BLaER1 treated with 17β-estradiol and CSF1 and Interleukin-3, amounts not matched to agents 10 nM and 100 nM (cell line): Measurements from ENCODE around the gene FAM193A.

ENCODE experiments used
- H3K27ac ChIP-seq, 11 experiments: shearing (Covaris generic); formaldehyde crosslinking; 2 replicates each; pipeline ENCODE4 v1.8.1; 2022
- H3K27me3 ChIP-seq, 11 experiments: shearing (Covaris generic); formaldehyde crosslinking; 2 replicates each; pipeline ENCODE4 v1.8.1; 2022
- H3K36me3 ChIP-seq, 11 experiments: shearing (Covaris generic); formaldehyde crosslinking; 2 replicates each; pipeline ENCODE4 v1.8.1; 2022
- H3K4me1 ChIP-seq, 10 experiments: shearing (Covaris generic); formaldehyde crosslinking; 2 replicates each; pipeline ENCODE4 v1.8.1; 2022
- H3K4me2 ChIP-seq, 11 experiments: shearing (Covaris generic); formaldehyde crosslinking; 2 replicates each; pipeline ENCODE4 v1.8.1; 2022
- H3K4me3 ChIP-seq, 10 experiments: shearing (Covaris generic); formaldehyde crosslinking; 2 replicates each; pipeline ENCODE4 v1.8.1; 2022
- H3K9ac ChIP-seq, 11 experiments: shearing (Covaris generic); formaldehyde crosslinking; 2 replicates each; pipeline ENCODE4 v1.8.1; 2022
- H3K9me3 ChIP-seq, 11 experiments: shearing (Covaris generic); formaldehyde crosslinking; replicated peaks in 1 of 11; 2 replicates each; pipeline ENCODE4 v1.8.1; 2022
- H4K20me1 ChIP-seq, 11 experiments: shearing (Covaris generic); formaldehyde crosslinking; 2 replicates each; pipeline ENCODE4 v1.8.1; 2022
- Cebpa-rat ChIP-seq, 11 experiments: shearing (Covaris generic); IDR thresholded peaks; 2 replicates each; pipeline ENCODE4 v1.8.1; 2022

The FAM193A gene

DNA sequence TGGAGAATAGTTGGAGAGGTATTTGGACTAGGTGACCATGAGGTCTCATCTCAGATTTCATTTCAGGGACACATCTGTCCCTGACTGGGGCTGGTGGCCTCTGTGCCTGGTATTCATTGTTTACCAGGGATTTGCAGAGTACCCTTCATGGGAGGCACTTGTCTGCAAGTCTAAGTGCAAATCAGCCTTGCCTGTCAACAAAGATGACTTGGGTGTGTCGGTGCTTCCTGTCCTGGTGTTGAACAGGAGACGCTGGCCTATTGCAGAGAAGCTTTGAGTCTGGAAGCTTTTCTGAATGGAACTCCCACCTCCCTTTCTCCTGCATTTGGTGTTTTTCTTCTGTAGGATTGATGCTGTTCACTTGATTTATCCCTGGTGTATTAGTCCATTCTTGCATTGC is 115.6 kb downstream of the FAM193A start:
- Histone ChIP-seq H3K27ac (peak overlapping the region in 7 of 11 experiments; percentile 15 to 69 (median 59); a peak in 11 of 22 replicates), H3K27me3 (no peaks in the 10 kb centered on the region), H4K20me1 (peaks cover 0 to 59% (median 19%) of the 10 kb centered on the region in 11 experiments; a peak in 14 of 22 replicates), H3K9me3 (peaks cover 0 to 33% (median 23%) of the 10 kb centered on the region in 11 experiments; a peak in 15 of 22 replicates), H3K4me3 (0 out of 20 replicates have a peak overlapping the region, but pooled peaks of 1 of the 10 experiments have one; percentile 12), H3K9ac (peak overlapping the region in 2 of 11 experiments; percentile 12 to 53; a peak in 2 of 22 replicates), H3K4me2 (peak overlapping the region; percentile 3 to 92 (median 77); a peak in 18 of 22 replicates), H3K36me3 (peaks cover 77 to 99% (median 84%) of the 10 kb centered on the region in 11 experiments), H3K4me1 (peaks cover 10 to 38% (median 25%) of the 10 kb centered on the region in 10 experiments)
- TF ChIP-seq Cebpa-rat (IDR thresholded peaks at IDR 0.05), result no peak

DNA sequence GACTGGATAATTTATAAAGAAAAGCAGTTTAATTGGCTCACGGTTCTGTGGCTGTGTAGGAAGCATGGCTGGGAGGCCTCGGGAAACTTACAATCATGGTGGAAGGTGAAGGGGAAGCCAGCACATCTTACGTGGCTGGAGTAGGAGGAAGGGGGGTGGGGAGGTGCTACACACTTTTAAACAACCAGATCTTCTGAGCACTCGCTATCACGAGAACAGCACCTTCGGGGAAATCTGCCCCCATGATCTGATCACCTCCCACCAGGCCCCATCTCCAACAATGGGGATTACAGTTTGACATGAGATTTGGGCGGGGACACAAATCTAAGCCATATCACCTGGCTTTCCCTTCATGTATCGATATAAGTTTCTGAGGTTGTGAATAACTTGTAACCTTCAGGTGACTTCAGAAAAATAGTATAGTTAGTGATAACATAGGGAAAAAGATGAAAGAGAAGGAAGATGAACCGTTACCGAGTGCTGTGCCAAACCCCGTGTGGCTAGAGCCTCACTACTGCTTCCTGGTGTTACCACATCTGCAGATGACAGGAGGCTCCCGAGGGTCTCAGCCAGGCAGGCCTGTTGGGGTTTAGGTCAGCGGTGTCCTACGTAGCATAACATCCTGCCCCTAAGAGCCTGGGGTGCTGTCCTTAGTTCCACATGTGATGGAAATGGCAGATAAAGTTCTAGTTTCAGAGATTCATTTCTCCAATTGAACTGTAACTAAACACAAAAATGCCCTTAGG is 116.1 kb downstream of the FAM193A start:
- no peak for TF ChIP-seq Cebpa-rat (IDR thresholded peaks at IDR 0.05)
- Histone ChIP-seq H3K27ac (peak overlapping the region in 8 of 11 experiments; percentile 11 to 69 (median 48); a peak in 13 of 22 replicates), H3K9ac (peak overlapping the region in 3 of 11 experiments; percentile 12 to 53 (median 29); a peak in 4 of 22 replicates), H3K27me3 (no peaks in the 10 kb centered on the region), H3K9me3 (peaks cover 0 to 33% (median 23%) of the 10 kb centered on the region in 11 experiments; a peak in 15 of 22 replicates), H4K20me1 (peaks cover 0 to 59% (median 19%) of the 10 kb centered on the region in 11 experiments; a peak in 14 of 22 replicates), H3K36me3 (peaks cover 77 to 99% (median 84%) of the 10 kb centered on the region in 11 experiments), H3K4me1 (peaks cover 10 to 38% (median 25%) of the 10 kb centered on the region in 10 experiments), H3K4me3 (0 out of 20 replicates have a peak overlapping the region, but pooled peaks of 1 of the 10 experiments have one; percentile 12), H3K4me2 (peak overlapping the region in 10 of 11 experiments; percentile 3 to 92 (median 80); a peak in 18 of 22 replicates)

DNA sequence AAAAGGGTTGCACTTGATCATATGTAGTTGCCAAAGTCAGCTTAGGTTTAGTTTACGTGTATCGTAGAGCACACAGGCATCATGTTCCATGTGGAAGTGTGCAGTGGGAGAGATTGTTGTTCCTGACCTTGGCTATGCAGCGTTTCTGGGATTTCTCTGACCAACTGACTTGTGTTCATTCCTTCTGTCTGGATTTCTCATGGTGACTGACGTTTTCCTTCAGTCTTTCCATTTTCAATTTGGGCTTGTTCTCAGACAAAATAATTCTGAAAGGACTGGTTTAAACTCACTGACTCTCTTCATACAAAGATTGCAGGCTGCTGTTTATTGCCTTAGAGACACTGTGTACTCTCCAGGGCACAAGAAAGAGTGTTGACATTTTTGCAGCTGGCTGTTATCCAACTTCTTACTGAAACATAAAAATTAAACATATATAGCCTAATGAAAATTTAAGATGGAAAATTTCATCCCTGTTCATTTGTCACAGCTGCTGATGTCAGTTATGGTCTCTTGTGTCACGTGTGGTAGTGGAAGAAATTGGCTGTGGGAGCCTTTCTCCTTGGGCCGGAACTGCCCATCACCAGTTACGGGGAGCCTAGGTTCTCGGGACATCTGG is 124.3 kb downstream of the FAM193A start:
- H3K4me2 ChIP-seq, result no peak overlapping the region
- H3K36me3 ChIP-seq, result peaks cover 94 to 100% (median 99%) of the 10 kb centered on the region in 11 experiments
- TF ChIP-seq Cebpa-rat (IDR thresholded peaks at IDR 0.05), result no peak
- H3K4me1 ChIP-seq, result peaks cover 0 to 6% (median 5%) of the 10 kb centered on the region in 10 experiments; a peak in 10 of 20 replicates
- no peaks in the 10 kb centered on the region for H3K9me3 ChIP-seq
- no peak overlapping the region for H3K27ac ChIP-seq
- H3K9ac ChIP-seq, result no peak overlapping the region
- no peak overlapping the region for H3K4me3 ChIP-seq
- no peaks in the 10 kb centered on the region for H3K27me3 ChIP-seq
- H4K20me1 ChIP-seq, result peaks cover 0 to 48% (median 17%) of the 10 kb centered on the region in 11 experiments; a peak in 12 of 22 replicates

DNA sequence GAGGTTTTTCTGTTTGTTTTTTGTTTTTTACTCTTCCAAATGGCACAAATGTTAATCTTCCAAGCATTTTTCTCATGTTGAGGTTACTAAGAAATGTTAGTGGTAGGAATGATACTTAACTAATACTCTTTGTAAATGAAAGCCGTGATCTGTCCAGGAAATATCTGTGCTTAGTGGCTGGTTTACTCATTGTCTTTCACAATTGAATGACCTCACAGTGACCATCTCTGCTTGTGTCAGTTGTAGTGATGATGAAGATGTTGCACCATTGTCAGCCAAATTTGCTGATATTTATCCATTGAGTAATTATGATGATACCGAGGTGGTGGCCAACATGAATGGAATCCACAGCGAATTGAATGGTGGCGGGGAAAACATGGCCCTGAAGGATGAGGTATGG is 126.2 kb downstream of the FAM193A start:
- Histone ChIP-seq H3K4me2 (no peak overlapping the region), H3K27ac (no peak overlapping the region), H3K4me1 (peaks cover 10 to 20% (median 15%) of the 10 kb centered on the region in 10 experiments), H3K9me3 (no peaks in the 10 kb centered on the region), H3K27me3 (no peaks in the 10 kb centered on the region), H3K36me3 (peaks cover 82 to 96% (median 88%) of the 10 kb centered on the region in 11 experiments), H4K20me1 (peaks cover 0 to 59% (median 21%) of the 10 kb centered on the region in 11 experiments; a peak in 13 of 22 replicates), H3K4me3 (no peak overlapping the region), H3K9ac (no peak overlapping the region)
- TF ChIP-seq Cebpa-rat (IDR thresholded peaks at IDR 0.05), result no peak

DNA sequence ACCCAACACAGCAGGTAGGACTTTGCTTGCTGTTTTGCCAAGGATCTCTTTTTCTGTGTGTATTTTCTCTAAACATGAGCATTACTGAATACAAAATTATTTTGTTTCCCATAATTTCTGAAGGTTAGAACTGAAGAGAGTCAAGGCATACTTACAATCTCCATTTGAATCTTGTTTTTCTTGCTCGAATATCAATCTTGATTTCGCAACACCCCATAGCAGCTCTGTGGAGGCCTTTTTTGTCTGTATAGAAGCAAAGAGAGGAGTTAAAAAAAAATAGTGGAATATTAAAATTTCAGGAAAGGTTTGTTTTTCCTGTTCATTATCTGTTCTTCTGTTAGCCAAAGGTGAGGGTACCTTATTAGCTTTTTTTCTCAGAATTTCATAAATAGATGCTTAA is 126.8 kb downstream of the FAM193A start:
- peaks cover 0 to 66% (median 21%) of the 10 kb centered on the region in 11 experiments; a peak in 13 of 22 replicates for H4K20me1 ChIP-seq
- H3K36me3 ChIP-seq, result peaks cover 76 to 96% (median 85%) of the 10 kb centered on the region in 11 experiments
- no peak overlapping the region for H3K4me3 ChIP-seq
- no peak overlapping the region for H3K9ac ChIP-seq
- H3K27ac ChIP-seq, result 0 out of 22 replicates have a peak overlapping the region, but pooled peaks of 1 of the 11 experiments have one; percentile 11
- H3K27me3 ChIP-seq, result no peaks in the 10 kb centered on the region
- peaks cover 17 to 27% (median 22%) of the 10 kb centered on the region in 10 experiments for H3K4me1 ChIP-seq
- H3K4me2 ChIP-seq, result no peak overlapping the region
- no peaks in the 10 kb centered on the region for H3K9me3 ChIP-seq
- TF ChIP-seq Cebpa-rat (IDR thresholded peaks at IDR 0.05), result peak in 5 of 11 experiments; percentile 16 to 79 (median 33); a peak in 5 of 22 replicates

DNA sequence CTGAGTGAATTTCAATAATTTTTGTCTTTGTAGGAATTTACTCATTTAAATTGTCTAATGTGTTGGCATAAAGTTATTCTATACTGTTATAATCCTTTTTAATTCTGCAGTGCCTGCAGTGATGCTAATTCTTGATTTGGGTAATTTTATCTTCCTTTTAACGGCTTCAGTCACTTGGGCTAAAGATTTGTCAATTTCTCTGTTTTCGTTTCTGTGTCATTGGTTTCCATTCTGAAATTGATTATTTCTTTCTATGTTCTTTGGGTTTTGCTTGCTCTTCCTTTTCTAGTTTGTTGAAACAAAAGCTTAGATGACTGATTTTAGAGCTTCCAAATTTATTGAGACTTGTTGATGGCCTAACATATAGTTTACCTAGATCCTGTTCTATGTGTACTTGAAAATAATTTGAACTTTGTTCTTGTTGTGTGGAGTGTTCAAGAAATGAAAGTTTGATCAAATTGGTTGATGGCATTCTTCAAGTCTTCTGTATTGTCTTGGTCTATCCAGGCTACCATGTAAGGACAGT is 130.3 kb downstream of the FAM193A start:
- Histone ChIP-seq H3K9ac (no peak overlapping the region), H3K4me2 (peak overlapping the region; percentile 34 to 77 (median 61); a peak in 20 of 22 replicates), H4K20me1 (peaks cover 3 to 71% (median 29%) of the 10 kb centered on the region in 11 experiments; a peak in 16 of 22 replicates), H3K4me3 (no peak overlapping the region), H3K27me3 (no peaks in the 10 kb centered on the region), H3K4me1 (peaks cover 39 to 61% (median 56%) of the 10 kb centered on the region in 10 experiments), H3K27ac (peak overlapping the region in 4 of 11 experiments; percentile 38 to 57 (median 46); a peak in 2 of 22 replicates), H3K9me3 (0 out of 22 replicates have a peak, but pooled peaks cover 0 to under 1% (median 0%) of the 10 kb centered on the region in 11 experiments), H3K36me3 (peaks cover 65 to 96% (median 77%) of the 10 kb centered on the region in 11 experiments)
- no peak for TF ChIP-seq Cebpa-rat (IDR thresholded peaks at IDR 0.05)

DNA sequence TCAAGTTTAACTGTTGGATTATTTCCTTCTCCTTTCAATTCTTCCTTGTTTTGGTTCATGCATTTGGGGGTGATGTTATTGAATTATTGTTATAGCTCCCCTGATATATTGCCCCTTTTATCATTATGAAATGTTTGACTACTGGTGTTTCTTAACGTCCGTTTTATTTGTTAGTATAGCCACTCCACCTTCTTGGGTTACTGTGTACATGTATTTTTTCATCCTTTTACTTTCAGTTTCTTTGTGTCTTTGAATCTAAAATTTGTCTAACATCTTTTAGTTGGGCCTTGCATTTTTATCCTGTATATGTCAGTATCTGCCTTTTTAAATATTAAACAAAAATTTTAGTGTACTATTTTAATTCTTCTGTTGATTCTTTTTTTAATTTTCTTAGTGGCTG is 131.0 kb downstream of the FAM193A start:
- no peaks in the 10 kb centered on the region for H3K27me3 ChIP-seq
- H3K4me2 ChIP-seq, result peak overlapping the region; percentile 34 to 77 (median 61); a peak in 21 of 22 replicates
- H3K4me3 ChIP-seq, result no peak overlapping the region
- H3K36me3 ChIP-seq, result peaks cover 65 to 96% (median 77%) of the 10 kb centered on the region in 11 experiments
- H3K9me3 ChIP-seq, result peaks cover 0 to 7% (median 0%) of the 10 kb centered on the region in 11 experiments; a peak in 5 of 22 replicates
- H3K4me1 ChIP-seq, result peaks cover 45 to 67% (median 62%) of the 10 kb centered on the region in 10 experiments
- peaks cover 3 to 71% (median 35%) of the 10 kb centered on the region in 11 experiments; a peak in 16 of 22 replicates for H4K20me1 ChIP-seq
- peak overlapping the region in 2 of 11 experiments; percentile 2 to 6; a peak in 2 of 22 replicates for H3K9ac ChIP-seq
- TF ChIP-seq Cebpa-rat (IDR thresholded peaks at IDR 0.05), result no peak
- H3K27ac ChIP-seq, result peak overlapping the region in 8 of 11 experiments; percentile 3 to 65 (median 40); a peak in 10 of 22 replicates
